Neural cell (in vitro differentiated cells): ENCODE results near the gene CES4A. TPM values are rescaled to one million over a fixed set of nuclear protein-coding genes. Genes with fewer than 3 reads are reported as not detected.
A peak's percentile ranks its signal among the peaks of the same experiment; 100 is the strongest.

Experiments used
- H2AFZ ChIP-seq: fragments of 200-600, 300-800 bp; sonication (generic), shearing (Covaris generic); 2 replicates; pipeline ENCODE4 v1.6.0; 2014; ENCODE audit warnings: low read depth, mild to moderate bottlenecking, antibody characterized with exemption, low read length, moderate library complexity
- H3F3A ChIP-seq: fragments of 200-600 bp; shearing (Covaris generic); 2 replicates; pipeline ENCODE4 v1.6.1; 2016; ENCODE audit warnings: mild to moderate bottlenecking, moderate library complexity, mixed read lengths, antibody characterized with exemption, low read length; ENCODE audit not compliant: insufficient read depth, poor library complexity, severe bottlenecking
- H3K27ac ChIP-seq: fragments of 200-600, 300-800 bp; sonication (generic), shearing (Covaris generic); 2 replicates; pipeline ENCODE4 v1.5.1; 2014; ENCODE audit warnings: mild to moderate bottlenecking, low read length, moderate library complexity
- H3K27me3 ChIP-seq: fragments of 300-800, 200-600 bp; sonication (generic), shearing (Covaris generic); 2 replicates; pipeline ENCODE4 v1.6.0; 2014; ENCODE audit warnings: mild to moderate bottlenecking, low read depth, low read length, moderate library complexity; ENCODE audit not compliant: insufficient read depth
- H3K36me3 ChIP-seq: fragments of 300-800, 200-600 bp; sonication (generic), shearing (Covaris generic); 2 replicates; pipeline ENCODE4 v1.5.1; 2014; ENCODE audit warnings: mild to moderate bottlenecking, antibody characterized with exemption, low read length, moderate library complexity; ENCODE audit not compliant: insufficient read depth
- H3K4me2 ChIP-seq: fragments of 300-800, 200-600 bp; sonication (generic), shearing (Covaris generic); 2 replicates; pipeline ENCODE4 v1.6.0; 2014; ENCODE audit warnings: mild to moderate bottlenecking, low read length
- H3K4me3 ChIP-seq: fragments of 300-800, 200-600 bp; sonication (generic), shearing (Covaris generic); 2 replicates; pipeline ENCODE4 v1.5.1; 2014; ENCODE audit warnings: mild to moderate bottlenecking, low read length, moderate library complexity
- H3K79me2 ChIP-seq: fragments of 200-600 bp; shearing (Covaris generic); replicated peaks from 2 replicates; pipeline ENCODE4 v1.6.0; 2014; ENCODE audit warnings: mild to moderate bottlenecking, low read length, moderate library complexity; ENCODE audit not compliant: insufficient read depth
- H3K9ac ChIP-seq: fragments of 300-800, 200-600 bp; sonication (generic), shearing (Covaris generic); 2 replicates; pipeline ENCODE4 v1.6.1; 2016; ENCODE audit warnings: mild to moderate bottlenecking, low read length, mixed read lengths
- H3K9me2 ChIP-seq: fragments of 200-600 bp; shearing (Covaris generic); 2 replicates; pipeline ENCODE4 v1.6.1; 2016; ENCODE audit warnings: mild to moderate bottlenecking, low read length, mixed read lengths; ENCODE audit not compliant: insufficient read depth
- H3K9me3 ChIP-seq: fragments of 200-600, 300-800 bp; sonication (generic), shearing (Covaris generic); 2 replicates; pipeline ENCODE4 v1.6.1; 2016; ENCODE audit warnings: mild to moderate bottlenecking, mixed run types, low read length, moderate library complexity, mixed read lengths
- H4K20me1 ChIP-seq: fragments of 200-600 bp; shearing (Covaris generic); 2 replicates; pipeline ENCODE4 v1.6.1; 2016; ENCODE audit warnings: mild to moderate bottlenecking, mixed run types; ENCODE audit not compliant: insufficient read depth
- CTCF ChIP-seq: fragments of 450-650 bp; IDR thresholded peaks from 2 replicates; pipeline ENCODE4 v1.5.1; 2014; ENCODE audit warnings: antibody characterized with exemption, mild to moderate bottlenecking, moderate library complexity; ENCODE audit not compliant: poor library complexity, severe bottlenecking
- EP300 ChIP-seq: fragments of 450-650 bp; conservative IDR thresholded peaks from 2 replicates; pipeline ENCODE4 v1.6.1; 2014; ENCODE audit warnings: antibody characterized with exemption, mild to moderate bottlenecking, moderate library complexity; ENCODE audit not compliant: poor library complexity, severe bottlenecking
- EZH2 ChIP-seq: fragments of 200-600, 300-800 bp; shearing (Covaris generic), sonication (generic); IDR thresholded peaks from 2 replicates; pipeline ENCODE4 v1.6.1; 2014; ENCODE audit warnings: antibody characterized with exemption, low read length, borderline replicate concordance, mild to moderate bottlenecking; ENCODE audit not compliant: insufficient read depth, poor library complexity, severe bottlenecking
- MXI1 ChIP-seq: fragments of 450-650 bp; conservative IDR thresholded peaks from 2 replicates; pipeline ENCODE4 v1.6.1; 2014; ENCODE audit warnings: antibody characterized with exemption, mild to moderate bottlenecking; ENCODE audit not compliant: poor library complexity, severe bottlenecking
- POLR2AphosphoS5 ChIP-seq: IDR thresholded peaks from 2 replicates; pipeline ENCODE4 v1.6.1; 2012
- RAD21 ChIP-seq: fragments of 450-650 bp; conservative IDR thresholded peaks from 2 replicates; pipeline ENCODE4 v1.6.1; 2014; ENCODE audit warnings: antibody characterized with exemption, mild to moderate bottlenecking, moderate library complexity
- SMC3 ChIP-seq: fragments of 450-650 bp; conservative IDR thresholded peaks from 2 replicates; pipeline ENCODE4 v1.6.1; 2014; ENCODE audit warnings: antibody characterized with exemption, mild to moderate bottlenecking, moderate library complexity; ENCODE audit not compliant: poor library complexity
- TAF1 ChIP-seq: IDR thresholded peaks from 2 replicates; pipeline ENCODE4 v1.6.1; 2012; ENCODE audit warnings: low read depth
- polyA plus RNA-seq: library from polyadenylated mRNA; depleted of rRNA; stranded (reverse); fragments of >200 nt; gene quantifications from 2 replicates; pipeline ENCODE4 v1.2.3, GENCODE V29; 2014
- TF ChIP-seq, protein P1 (sequence below): IDR thresholded peaks from 2 replicates; pipeline ENCODE4 v1.6.1; 2012; ENCODE audit warnings: borderline replicate concordance

The CES4A gene
- polyA plus RNA-seq, 1 donor from 2014 or later, result 51.2 TPM

- H4K20me1 ChIP-seq, result no peaks in the 10 kb centered on the region
- no peaks in the 10 kb centered on the region for H3K36me3 ChIP-seq
- no peak overlapping the region for H3K4me2 ChIP-seq
- no peaks in the 10 kb centered on the region for H3K9me3 ChIP-seq
- H3K27ac ChIP-seq, result no peak overlapping the region
- H3K9me2 ChIP-seq, result no peaks in the 10 kb centered on the region
- no peaks in the 10 kb centered on the region for H3F3A ChIP-seq
- H3K4me3 ChIP-seq, result no peak overlapping the region
- H2AFZ ChIP-seq, result no peak overlapping the region
- no peak for TF ChIP-seq MXI1
- no peak for TF ChIP-seq EZH2
- TF ChIP-seq, protein P1, sequence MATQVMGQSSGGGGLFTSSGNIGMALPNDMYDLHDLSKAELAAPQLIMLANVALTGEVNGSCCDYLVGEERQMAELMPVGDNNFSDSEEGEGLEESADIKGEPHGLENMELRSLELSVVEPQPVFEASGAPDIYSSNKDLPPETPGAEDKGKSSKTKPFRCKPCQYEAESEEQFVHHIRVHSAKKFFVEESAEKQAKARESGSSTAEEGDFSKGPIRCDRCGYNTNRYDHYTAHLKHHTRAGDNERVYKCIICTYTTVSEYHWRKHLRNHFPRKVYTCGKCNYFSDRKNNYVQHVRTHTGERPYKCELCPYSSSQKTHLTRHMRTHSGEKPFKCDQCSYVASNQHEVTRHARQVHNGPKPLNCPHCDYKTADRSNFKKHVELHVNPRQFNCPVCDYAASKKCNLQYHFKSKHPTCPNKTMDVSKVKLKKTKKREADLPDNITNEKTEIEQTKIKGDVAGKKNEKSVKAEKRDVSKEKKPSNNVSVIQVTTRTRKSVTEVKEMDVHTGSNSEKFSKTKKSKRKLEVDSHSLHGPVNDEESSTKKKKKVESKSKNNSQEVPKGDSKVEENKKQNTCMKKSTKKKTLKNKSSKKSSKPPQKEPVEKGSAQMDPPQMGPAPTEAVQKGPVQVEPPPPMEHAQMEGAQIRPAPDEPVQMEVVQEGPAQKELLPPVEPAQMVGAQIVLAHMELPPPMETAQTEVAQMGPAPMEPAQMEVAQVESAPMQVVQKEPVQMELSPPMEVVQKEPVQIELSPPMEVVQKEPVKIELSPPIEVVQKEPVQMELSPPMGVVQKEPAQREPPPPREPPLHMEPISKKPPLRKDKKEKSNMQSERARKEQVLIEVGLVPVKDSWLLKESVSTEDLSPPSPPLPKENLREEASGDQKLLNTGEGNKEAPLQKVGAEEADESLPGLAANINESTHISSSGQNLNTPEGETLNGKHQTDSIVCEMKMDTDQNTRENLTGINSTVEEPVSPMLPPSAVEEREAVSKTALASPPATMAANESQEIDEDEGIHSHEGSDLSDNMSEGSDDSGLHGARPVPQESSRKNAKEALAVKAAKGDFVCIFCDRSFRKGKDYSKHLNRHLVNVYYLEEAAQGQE, result no peak
- H3K27me3 ChIP-seq, result peaks cover 22% of the 10 kb centered on the region
- H3K79me2 ChIP-seq, result no peaks in the 10 kb centered on the region
- H3K9ac ChIP-seq, result no peak overlapping the region
Measured at GRCh38 chr16:67017421-67017750, 29.0 kb downstream of the CES4A start.

GRCh38 chr16:67017810-67018488, 29.6 kb downstream of the CES4A start:
- TF ChIP-seq EP300 (no peak), RAD21 (peak; percentile 70), SMC3 (peak; percentile 71), POLR2AphosphoS5 (no peak), CTCF (peak; percentile 76), MXI1 (no peak)
- Histone ChIP-seq H4K20me1 (no peaks in the 10 kb centered on the region), H3K27me3 (peaks cover 22% of the 10 kb centered on the region), H3K9ac (no peak overlapping the region), H2AFZ (no peak overlapping the region), H3K27ac (no peak overlapping the region), H3K4me2 (no peak overlapping the region), H3K79me2 (no peaks in the 10 kb centered on the region), H3F3A (no peaks in the 10 kb centered on the region), H3K9me3 (no peaks in the 10 kb centered on the region), H3K9me2 (no peaks in the 10 kb centered on the region), H3K36me3 (no peaks in the 10 kb centered on the region), H3K4me3 (no peak overlapping the region)

DNA sequence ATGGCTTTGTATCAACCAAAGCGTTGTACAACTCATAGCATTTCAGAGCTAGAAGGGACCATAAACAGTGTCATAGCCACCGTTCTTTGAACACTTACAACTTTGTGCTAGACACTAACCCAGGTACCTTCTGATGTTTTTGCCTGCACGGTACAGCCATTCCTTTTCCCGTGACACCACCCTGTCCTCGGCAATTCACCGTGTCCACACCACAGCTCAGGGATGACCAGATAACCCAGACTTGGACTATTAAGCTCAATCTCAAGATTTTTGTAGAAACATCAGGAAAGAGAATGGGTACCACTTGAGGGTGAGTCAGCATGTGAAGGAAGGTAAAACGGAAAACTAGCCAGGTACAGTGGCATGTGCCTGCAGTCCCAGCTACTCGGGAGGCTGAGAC, 30.8 kb downstream of the CES4A start:
- Histone ChIP-seq H3K79me2 (no peaks in the 10 kb centered on the region), H3K36me3 (no peaks in the 10 kb centered on the region), H3K9ac (no peak overlapping the region), H3K4me2 (no peak overlapping the region), H3K9me2 (no peaks in the 10 kb centered on the region), H4K20me1 (no peaks in the 10 kb centered on the region), H3F3A (no peaks in the 10 kb centered on the region), H3K9me3 (no peaks in the 10 kb centered on the region), H3K27ac (no peak overlapping the region), H2AFZ (no peak overlapping the region), H3K27me3 (peaks cover 13% of the 10 kb centered on the region), H3K4me3 (no peak overlapping the region)
- no peak for TF ChIP-seq EZH2
- TF ChIP-seq, protein P1, result no peak
- no peak for TF ChIP-seq EP300
- TF ChIP-seq TAF1, result no peak
- no peak for TF ChIP-seq MXI1
- no peak for TF ChIP-seq SMC3
- TF ChIP-seq RAD21, result no peak
- no peak for TF ChIP-seq POLR2AphosphoS5
- TF ChIP-seq CTCF, result no peak
